ENCODE measurements around the gene REPIN1.

DNA sequence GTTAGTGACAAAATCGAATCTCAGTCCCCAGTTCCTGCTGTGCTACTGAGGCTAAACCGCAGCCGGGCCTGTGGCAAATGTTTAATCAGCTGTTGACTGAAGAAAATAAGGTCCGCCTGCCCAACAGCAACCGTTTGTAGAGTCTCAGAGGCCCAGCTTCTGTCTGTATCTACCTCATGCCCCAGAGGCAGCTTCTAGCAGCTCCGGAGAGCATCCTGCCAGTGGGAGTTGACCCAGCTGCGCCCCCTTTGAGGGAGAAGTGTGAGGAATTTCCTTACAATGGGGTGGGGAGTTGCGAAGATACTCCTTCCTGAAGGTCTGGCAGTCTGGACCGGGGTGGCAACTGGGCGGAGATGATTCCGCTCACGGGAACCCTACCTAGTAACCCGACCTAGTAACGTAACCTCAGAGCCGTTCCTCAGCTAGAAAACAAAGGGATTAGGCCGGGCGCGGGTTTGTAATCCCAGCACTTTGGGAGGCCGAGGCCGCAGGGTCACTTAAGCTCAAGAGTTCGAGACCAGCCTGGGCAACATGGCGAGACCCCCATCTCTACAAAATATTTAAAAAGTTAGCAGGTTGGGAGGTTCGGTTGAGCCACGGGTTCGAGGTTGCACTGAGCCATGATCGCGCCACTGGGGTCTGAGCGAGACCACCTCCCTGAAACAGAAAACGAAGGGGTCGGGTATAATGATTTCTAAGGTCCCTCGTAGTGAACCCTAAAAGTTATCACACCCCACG lies 9.7 kb downstream of the REPIN1 start:
- TF ChIP-seq POLR2A (IDR thresholded peaks at IDR 0.05), result no peak
- TF ChIP-seq, protein P1, sequence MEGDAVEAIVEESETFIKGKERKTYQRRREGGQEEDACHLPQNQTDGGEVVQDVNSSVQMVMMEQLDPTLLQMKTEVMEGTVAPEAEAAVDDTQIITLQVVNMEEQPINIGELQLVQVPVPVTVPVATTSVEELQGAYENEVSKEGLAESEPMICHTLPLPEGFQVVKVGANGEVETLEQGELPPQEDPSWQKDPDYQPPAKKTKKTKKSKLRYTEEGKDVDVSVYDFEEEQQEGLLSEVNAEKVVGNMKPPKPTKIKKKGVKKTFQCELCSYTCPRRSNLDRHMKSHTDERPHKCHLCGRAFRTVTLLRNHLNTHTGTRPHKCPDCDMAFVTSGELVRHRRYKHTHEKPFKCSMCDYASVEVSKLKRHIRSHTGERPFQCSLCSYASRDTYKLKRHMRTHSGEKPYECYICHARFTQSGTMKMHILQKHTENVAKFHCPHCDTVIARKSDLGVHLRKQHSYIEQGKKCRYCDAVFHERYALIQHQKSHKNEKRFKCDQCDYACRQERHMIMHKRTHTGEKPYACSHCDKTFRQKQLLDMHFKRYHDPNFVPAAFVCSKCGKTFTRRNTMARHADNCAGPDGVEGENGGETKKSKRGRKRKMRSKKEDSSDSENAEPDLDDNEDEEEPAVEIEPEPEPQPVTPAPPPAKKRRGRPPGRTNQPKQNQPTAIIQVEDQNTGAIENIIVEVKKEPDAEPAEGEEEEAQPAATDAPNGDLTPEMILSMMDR (IDR thresholded peaks at IDR 0.05), result no peak

Measured in sigmoid colon (tissue), 3 donors.